ENCODE data around the gene GLMN. TPM values are rescaled to one million over a fixed set of nuclear protein-coding genes. Genes with fewer than 3 reads are reported as not detected.
A peak's percentile ranks its signal among the peaks of the same experiment; 100 is the strongest.

The GLMN gene
- 4.8 TPM for total RNA-seq
- long read RNA-seq, transcript GLMN-201 (19 exons, 1,995 nt) = major isoform, 13 of 17 reads
- long read RNA-seq, partial matches to known transcripts = 0 of 17 reads
- long read RNA-seq, other reads (novel, unspliced or antisense) = 4 of 17 reads

GRCh38 chr1:92298573-92299476 is at the start of gene GLMN, which contains the start of gene RPAP2:
TSS of gene GLMN (minus strand) at chr1:92298987. CDS start at chr1:92297999, 988 bp downstream.
TSS of gene RPAP2 (plus strand) at chr1:92299059. CDS start at chr1:92299074, 15 bp downstream.
- peak; percentile 100 for ATAC-seq (ENCODE audit: poor library complexity)
- DNase-seq = peak; percentile 89
- intact Hi-C loops (cut with DNase I) = loop anchor here (10.0 kb wide), 1 partner anchor 374 kb away; no protein-coding TSS in a partner anchor

GRCh38 chr1:92346866-92347640 is 48.3 kb upstream of the GLMN start:
- no peak for ATAC-seq (ENCODE audit: poor library complexity)
- intact Hi-C loops (cut with DNase I) = no loop called here
- no peak for DNase-seq

- DNase-seq (no peak), ATAC-seq (ENCODE audit: poor library complexity) (no peak)
- intact Hi-C loops (cut with DNase I) = no loop called here
Measured at GRCh38 chr1:92343061-92343460, 44.3 kb upstream of the GLMN start.

GRCh38 chr1:92342401-92342800 is 43.6 kb upstream of the GLMN start:
- no peak for DNase-seq
- no peak for ATAC-seq (ENCODE audit: poor library complexity)
- intact Hi-C loops (cut with DNase I) = no loop called here

- no peak for ATAC-seq (ENCODE audit: poor library complexity)
- intact Hi-C loops (cut with DNase I) = no loop called here
- no peak for DNase-seq
Measured at GRCh38 chr1:92340154-92340553, 41.4 kb upstream of the GLMN start.

- ATAC-seq (ENCODE audit: poor library complexity) (no peak), DNase-seq (no peak)
- intact Hi-C loops (cut with DNase I) = no loop called here
Measured at GRCh38 chr1:92333668-92334067, 34.9 kb upstream of the GLMN start.

GRCh38 chr1:92329347-92330129 is 30.8 kb upstream of the GLMN start:
- intact Hi-C loops (cut with DNase I) = no loop called here
- DNase-seq = no peak
- no peak for ATAC-seq (ENCODE audit: poor library complexity)

GRCh38 chr1:92327794-92328193 is 29.0 kb upstream of the GLMN start:
- intact Hi-C loops (cut with DNase I) = no loop called here

GRCh38 chr1:92326681-92327080 is 27.9 kb upstream of the GLMN start:
- ATAC-seq (ENCODE audit: poor library complexity) = no peak
- intact Hi-C loops (cut with DNase I) = no loop called here
- no peak for DNase-seq

More at GRCh38 chr1:92327794-92328193, 29.0 kb upstream of the GLMN start:
- DNase-seq (no peak), ATAC-seq (ENCODE audit: poor library complexity) (no peak)

GRCh38 chr1:92324784-92325183 is 26.0 kb upstream of the GLMN start:
- no peak for DNase-seq
- ATAC-seq (ENCODE audit: poor library complexity) = no peak

GRCh38 chr1:92323473-92324453 is 25.0 kb upstream of the GLMN start:
- ATAC-seq (ENCODE audit: poor library complexity) = no peak
- intact Hi-C loops (cut with DNase I) = no loop called here
- DNase-seq = no peak

More at GRCh38 chr1:92324784-92325183, 26.0 kb upstream of the GLMN start:
- intact Hi-C loops (cut with DNase I) = no loop called here

- intact Hi-C loops (cut with DNase I) = no loop called here
- ATAC-seq (ENCODE audit: poor library complexity) (no peak), DNase-seq (no peak)
Measured at GRCh38 chr1:92317836-92318493, 19.2 kb upstream of the GLMN start.

- ATAC-seq (ENCODE audit: poor library complexity) (no peak), DNase-seq (no peak)
- intact Hi-C loops (cut with DNase I) = no loop called here
Measured at GRCh38 chr1:92315766-92316599, 17.2 kb upstream of the GLMN start.

- ATAC-seq (ENCODE audit: poor library complexity) = no peak
- intact Hi-C loops (cut with DNase I) = no loop called here
- no peak for DNase-seq
Measured at GRCh38 chr1:92314024-92314423, 15.2 kb upstream of the GLMN start.

GRCh38 chr1:92310185-92310597 is 11.4 kb upstream of the GLMN start:
- ATAC-seq (ENCODE audit: poor library complexity) (peak; percentile 51), DNase-seq (no peak)
- intact Hi-C loops (cut with DNase I) = no loop called here

GRCh38 chr1:92307980-92308379 is 9.2 kb upstream of the GLMN start:
- DNase-seq (no peak), ATAC-seq (ENCODE audit: poor library complexity) (no peak)
- intact Hi-C loops (cut with DNase I) = no loop called here
